Measurements from ENCODE around the gene RIPPLY3. TPM values are rescaled to one million over a fixed set of nuclear protein-coding genes. Genes with fewer than 3 reads are reported as not detected.
A peak's percentile ranks its signal among the peaks of the same experiment; 100 is the strongest.

RIPPLY3 gene
- total RNA-seq, 1 donor from 2014 or later = 17.9 TPM

DNA sequence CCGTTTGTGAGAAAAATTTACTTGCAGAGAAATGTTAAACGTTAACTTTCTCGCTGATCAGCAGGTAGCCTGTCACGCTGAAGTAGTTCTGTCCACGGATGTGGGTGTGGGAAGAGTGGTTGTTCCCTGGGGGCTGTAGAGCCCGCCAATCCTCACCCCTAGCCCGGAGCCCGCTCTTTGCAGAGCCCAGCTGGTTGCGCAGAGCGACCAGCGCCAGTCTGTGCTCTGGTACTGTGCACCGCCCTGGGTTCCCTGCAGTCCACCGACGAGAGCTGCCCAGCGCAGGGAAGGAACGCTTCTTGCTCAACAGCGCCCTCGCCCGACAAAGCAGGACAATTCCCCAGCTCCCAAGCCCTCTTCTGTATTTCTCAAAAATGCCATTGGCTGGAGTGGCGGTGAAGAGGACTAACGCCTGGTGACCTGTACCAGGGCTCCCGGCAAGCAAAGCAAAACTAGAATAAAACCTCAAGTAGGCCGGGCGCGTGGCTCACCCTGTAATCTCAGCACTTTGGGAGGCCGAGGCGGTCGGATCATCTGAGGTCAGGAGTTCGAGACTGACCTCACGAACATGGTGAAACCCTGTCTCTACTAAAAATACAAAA lies 3.3 kb downstream of the RIPPLY3 start:
- DNase-seq (ENCODE audit: low spot score, unreplicated experiment) = peak; percentile 90
- H3K9me3 Mint-ChIP-seq (ENCODE audit: low read depth) = no peaks in the 10 kb centered on the region
- H3K27me3 Mint-ChIP-seq = no peaks in the 10 kb centered on the region
- peaks cover 25% of the 10 kb centered on the region for H3K4me1 Mint-ChIP-seq (ENCODE audit: low read depth)
- peak overlapping the region; percentile 74 for H3K4me3 Mint-ChIP-seq (ENCODE audit: low read depth)
- H3K27ac Mint-ChIP-seq = peak overlapping the region; percentile 96
- peaks cover 7% of the 10 kb centered on the region for H3K36me3 Mint-ChIP-seq (ENCODE audit: insufficient read depth)
- TF ChIP-seq, protein P1, sequence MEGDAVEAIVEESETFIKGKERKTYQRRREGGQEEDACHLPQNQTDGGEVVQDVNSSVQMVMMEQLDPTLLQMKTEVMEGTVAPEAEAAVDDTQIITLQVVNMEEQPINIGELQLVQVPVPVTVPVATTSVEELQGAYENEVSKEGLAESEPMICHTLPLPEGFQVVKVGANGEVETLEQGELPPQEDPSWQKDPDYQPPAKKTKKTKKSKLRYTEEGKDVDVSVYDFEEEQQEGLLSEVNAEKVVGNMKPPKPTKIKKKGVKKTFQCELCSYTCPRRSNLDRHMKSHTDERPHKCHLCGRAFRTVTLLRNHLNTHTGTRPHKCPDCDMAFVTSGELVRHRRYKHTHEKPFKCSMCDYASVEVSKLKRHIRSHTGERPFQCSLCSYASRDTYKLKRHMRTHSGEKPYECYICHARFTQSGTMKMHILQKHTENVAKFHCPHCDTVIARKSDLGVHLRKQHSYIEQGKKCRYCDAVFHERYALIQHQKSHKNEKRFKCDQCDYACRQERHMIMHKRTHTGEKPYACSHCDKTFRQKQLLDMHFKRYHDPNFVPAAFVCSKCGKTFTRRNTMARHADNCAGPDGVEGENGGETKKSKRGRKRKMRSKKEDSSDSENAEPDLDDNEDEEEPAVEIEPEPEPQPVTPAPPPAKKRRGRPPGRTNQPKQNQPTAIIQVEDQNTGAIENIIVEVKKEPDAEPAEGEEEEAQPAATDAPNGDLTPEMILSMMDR (IDR thresholded peaks at IDR 0.05; ENCODE audit: unreplicated experiment) = peak; percentile 91

DNA sequence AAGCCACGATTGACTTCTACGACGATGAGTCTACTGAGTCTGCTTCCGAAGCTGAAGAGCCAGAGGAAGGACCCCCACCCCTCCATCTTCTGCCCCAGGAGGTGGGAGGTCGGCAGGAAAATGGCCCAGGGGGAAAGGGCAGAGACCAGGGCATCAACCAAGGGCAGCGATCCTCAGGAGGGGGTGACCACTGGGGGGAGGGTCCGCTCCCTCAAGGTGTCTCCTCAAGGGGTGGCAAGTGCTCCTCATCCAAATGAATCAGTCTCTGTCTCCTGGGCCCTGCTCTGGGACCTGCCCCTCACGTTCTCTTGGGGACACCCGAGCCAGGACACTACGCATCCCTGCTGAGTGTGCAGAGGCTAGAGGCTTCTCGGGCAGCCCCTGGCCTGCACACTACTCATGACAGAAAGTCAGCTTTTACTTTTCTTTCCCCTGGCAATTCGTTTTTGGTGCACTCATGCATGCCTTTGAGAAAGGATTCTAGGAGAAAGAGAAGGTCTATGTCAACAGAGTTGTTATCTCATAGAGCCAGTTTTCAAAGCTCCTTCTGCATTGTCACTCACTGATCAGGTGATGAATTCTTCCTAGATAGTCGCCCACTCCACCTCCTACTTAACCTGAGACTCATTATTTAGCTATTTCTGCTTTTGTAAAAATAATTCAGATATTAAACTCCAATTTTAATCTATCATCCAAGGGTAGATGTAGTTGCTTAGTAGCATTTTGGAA lies 11.6 kb downstream of the RIPPLY3 start:
- H3K9me3 Mint-ChIP-seq (ENCODE audit: low read depth) = no peaks in the 10 kb centered on the region
- DNase-seq (ENCODE audit: low spot score, unreplicated experiment) = no peak
- H3K27me3 Mint-ChIP-seq = no peaks in the 10 kb centered on the region
- peaks cover 5% of the 10 kb centered on the region for H3K4me1 Mint-ChIP-seq (ENCODE audit: low read depth)
- TF ChIP-seq, protein P1 (IDR thresholded peaks at IDR 0.05; ENCODE audit: unreplicated experiment) = no peak
- peaks cover 6% of the 10 kb centered on the region for H3K36me3 Mint-ChIP-seq (ENCODE audit: insufficient read depth)
- H3K4me3 Mint-ChIP-seq (ENCODE audit: low read depth) = no peak overlapping the region
- no peak overlapping the region for H3K27ac Mint-ChIP-seq

DNA sequence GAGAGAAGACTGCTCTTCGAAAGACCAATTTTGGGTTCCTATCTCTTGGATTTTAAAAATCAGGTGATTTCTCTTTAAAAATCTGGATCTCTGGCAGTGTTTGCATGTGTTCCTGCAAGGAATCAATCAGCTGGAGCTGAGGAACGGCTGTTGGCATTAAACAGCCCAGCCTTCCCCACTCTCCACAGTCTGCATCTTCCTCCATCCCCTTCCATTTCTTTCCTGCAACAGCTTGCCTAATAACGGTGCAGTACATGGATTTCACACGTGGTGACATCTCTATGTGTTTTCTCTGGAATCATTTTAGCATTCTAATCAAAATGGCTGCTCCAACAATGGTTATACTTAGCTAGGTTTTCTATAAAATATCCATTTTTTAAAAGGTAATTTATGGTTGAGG lies 20.0 kb downstream of the RIPPLY3 start:
- Mint-ChIP-seq H3K36me3 (ENCODE audit: insufficient read depth) (peaks cover 5% of the 10 kb centered on the region), H3K27ac (no peak overlapping the region), H3K4me3 (ENCODE audit: low read depth) (no peak overlapping the region), H3K9me3 (ENCODE audit: low read depth) (no peaks in the 10 kb centered on the region), H3K27me3 (no peaks in the 10 kb centered on the region), H3K4me1 (ENCODE audit: low read depth) (no peaks in the 10 kb centered on the region)
- TF ChIP-seq, protein P1 (IDR thresholded peaks at IDR 0.05; ENCODE audit: unreplicated experiment) = no peak
- DNase-seq (ENCODE audit: low spot score, unreplicated experiment) = no peak

DNA sequence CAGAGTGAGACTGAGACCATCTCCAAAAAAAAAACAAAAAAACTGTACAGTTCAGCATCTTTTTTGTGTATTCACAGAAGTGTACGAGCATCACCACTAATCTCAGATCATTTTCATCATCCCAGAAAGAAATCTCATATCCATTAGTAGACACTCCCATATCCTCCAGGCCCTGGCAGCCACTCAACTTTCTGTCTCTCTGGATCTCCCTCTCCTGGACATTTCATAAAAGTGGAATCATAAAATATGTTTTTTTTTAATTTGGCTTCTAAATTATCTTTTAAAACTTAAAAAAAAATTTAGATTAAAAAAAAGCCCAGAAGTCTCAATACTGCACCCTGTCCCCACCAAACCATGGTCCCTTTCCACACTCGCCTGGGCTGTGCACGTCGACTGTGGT lies 22.1 kb downstream of the RIPPLY3 start:
- TF ChIP-seq, protein P1 (IDR thresholded peaks at IDR 0.05; ENCODE audit: unreplicated experiment) = no peak
- peaks cover 2% of the 10 kb centered on the region for H3K36me3 Mint-ChIP-seq (ENCODE audit: insufficient read depth)
- H3K4me1 Mint-ChIP-seq (ENCODE audit: low read depth) = no peaks in the 10 kb centered on the region
- H3K4me3 Mint-ChIP-seq (ENCODE audit: low read depth) = no peak overlapping the region
- no peak for DNase-seq (ENCODE audit: low spot score, unreplicated experiment)
- H3K27me3 Mint-ChIP-seq = no peaks in the 10 kb centered on the region
- no peaks in the 10 kb centered on the region for H3K9me3 Mint-ChIP-seq (ENCODE audit: low read depth)
- no peak overlapping the region for H3K27ac Mint-ChIP-seq

DNA sequence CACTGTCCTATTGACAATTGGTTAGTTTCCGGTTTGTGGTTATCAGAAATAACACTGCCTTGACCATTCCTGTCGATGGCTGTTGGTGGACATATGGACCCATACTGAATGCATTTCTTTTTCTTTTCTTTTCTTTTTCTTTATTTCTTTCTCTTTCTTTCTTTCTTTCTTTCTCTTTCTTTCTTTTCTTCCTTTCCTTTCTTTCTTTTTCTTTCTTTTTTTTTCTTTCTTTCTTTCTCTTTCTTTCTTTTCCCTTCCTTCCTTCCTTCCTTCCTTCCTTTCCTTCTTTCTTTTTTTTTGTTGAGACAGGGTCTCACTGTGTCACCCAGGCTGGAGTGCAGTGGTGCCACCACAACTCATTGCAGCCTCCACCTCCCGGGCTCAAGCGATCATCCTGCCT lies 24.4 kb downstream of the RIPPLY3 start:
- no peaks in the 10 kb centered on the region for H3K4me1 Mint-ChIP-seq (ENCODE audit: low read depth)
- no peaks in the 10 kb centered on the region for H3K27me3 Mint-ChIP-seq
- H3K36me3 Mint-ChIP-seq (ENCODE audit: insufficient read depth) = peaks cover 4% of the 10 kb centered on the region
- no peak overlapping the region for H3K27ac Mint-ChIP-seq
- TF ChIP-seq, protein P1 (IDR thresholded peaks at IDR 0.05; ENCODE audit: unreplicated experiment) = no peak
- H3K9me3 Mint-ChIP-seq (ENCODE audit: low read depth) = no peaks in the 10 kb centered on the region
- H3K4me3 Mint-ChIP-seq (ENCODE audit: low read depth) = no peak overlapping the region
- DNase-seq (ENCODE audit: low spot score, unreplicated experiment) = no peak
